IMR-90 (cell line): ENCODE results near the gene PRDM1. TPM values are rescaled to one million over a fixed set of nuclear protein-coding genes. Genes with fewer than 3 reads are reported as not detected.
A peak's percentile ranks its signal among the peaks of the same experiment; 100 is the strongest.

Experiments
- ATAC-seq: fragments of 200-7000 bp; cut with Tn5 transposase; 2 replicates; pipeline ENCODE4 v1.9.1; 2020; ENCODE audit warnings: low read depth, mild to moderate bottlenecking, moderate library complexity
- BruUV-seq: library from RNA; stranded (reverse); fragments of 400-500 nt; replicated peaks from 2 replicates; lab custom pipeline; 2021; lab: Mats Ljungman, UMichigan
- CTCF ChIA-PET: fragments of 300-600 bp; formaldehyde crosslinking; extraction: SDS; loops from one replicate; lab custom pipeline; 2021; ENCODE audit warnings: antibody characterized with exemption; lab: Yijun Ruan, JAX
- POLR2A ChIA-PET: fragments of 300-600 bp; sonication (Branson Sonifier 250); formaldehyde crosslinking; loops from one replicate; lab custom pipeline; 2022; ENCODE audit warnings: antibody characterized with exemption; ENCODE audit not compliant: unreplicated experiment; lab: Charles Lee
- DNase-seq: peaks from one replicate; pipeline ENCODE4 v3.0.0; 2013
- H2AFZ ChIP-seq: replicated peaks from 2 replicates; pipeline ENCODE3; 2013; ENCODE audit warnings: low read length, mild to moderate bottlenecking; ENCODE audit not compliant: poor library complexity
- H2AK5ac ChIP-seq: 2 replicates; pipeline ENCODE4 v1.6.1; 2013; ENCODE audit warnings: low read depth, low read length, inconsistent platforms
- H2AK9ac ChIP-seq: replicated peaks from 2 replicates; pipeline ENCODE3; 2013; ENCODE audit warnings: mild to moderate bottlenecking, low read depth, low read length, moderate library complexity; ENCODE audit not compliant: poor library complexity
- H2BK120ac ChIP-seq: 2 replicates; pipeline ENCODE4 v1.6.1; 2013; ENCODE audit warnings: low read depth, low read length, inconsistent platforms
- H2BK15ac ChIP-seq: 3 replicates; pipeline ENCODE4 v1.6.1; 2013; ENCODE audit warnings: low read depth, low read length, inconsistent platforms
- H2BK20ac ChIP-seq: 2 replicates; pipeline ENCODE4 v1.6.1; 2013; ENCODE audit warnings: low read depth, mild to moderate bottlenecking, inconsistent platforms, low read length, moderate library complexity
- H2BK5ac ChIP-seq: 2 replicates; pipeline ENCODE4 v1.6.1; 2013; ENCODE audit warnings: mild to moderate bottlenecking, low read depth, low read length, inconsistent platforms; ENCODE audit not compliant: poor library complexity, severe bottlenecking
- H3K14ac ChIP-seq: replicated peaks from 2 replicates; pipeline ENCODE4 v1.6.1; 2013; ENCODE audit warnings: low read depth, low read length, inconsistent platforms
- H3K18ac ChIP-seq: 2 replicates; pipeline ENCODE4 v1.6.1; 2013; ENCODE audit warnings: low read depth, low read length, control low read depth
- H3K23ac ChIP-seq: 2 replicates; pipeline ENCODE4 v1.6.1; 2013; ENCODE audit warnings: low read depth, low read length, inconsistent platforms
- H3K27ac ChIP-seq: 2 replicates; pipeline ENCODE4 v1.5.1; 2013; ENCODE audit warnings: mild to moderate bottlenecking, control low read depth, low read length; ENCODE audit not compliant: insufficient read depth
- H3K27me3 ChIP-seq: 2 replicates; pipeline ENCODE4 v1.6.1; 2013; ENCODE audit warnings: low read length; ENCODE audit not compliant: control insufficient read depth, insufficient read depth
- H3K36me3 ChIP-seq: 2 replicates; pipeline ENCODE4 v1.6.1; 2013; ENCODE audit warnings: low read length, mixed read lengths; ENCODE audit not compliant: control insufficient read depth, insufficient read depth
- H3K4ac ChIP-seq: 2 replicates; pipeline ENCODE4 v1.6.1; 2013; ENCODE audit warnings: low read depth, low read length, inconsistent platforms
- H3K4me1 ChIP-seq: 2 replicates; pipeline ENCODE4 v1.6.1; 2013; ENCODE audit warnings: low read length, mixed read lengths; ENCODE audit not compliant: control insufficient read depth, insufficient read depth
- H3K4me2 ChIP-seq: 2 replicates; pipeline ENCODE4 v1.6.1; 2013; ENCODE audit warnings: low read depth, mild to moderate bottlenecking, control low read depth, low read length, moderate library complexity
- H3K4me3 ChIP-seq: 2 replicates; pipeline ENCODE4 v1.5.1; 2013; ENCODE audit warnings: low read depth, mild to moderate bottlenecking, control low read depth, low read length, moderate library complexity; ENCODE audit not compliant: insufficient read depth
- H3K56ac ChIP-seq: 2 replicates; pipeline ENCODE4 v1.6.1; 2013; ENCODE audit warnings: low read length, inconsistent platforms; ENCODE audit not compliant: insufficient read depth; ENCODE audit errors: extremely low read depth
- H3K79me1 ChIP-seq, 2 experiments: 2 replicates each; pipeline ENCODE4 v1.6.1; 2013; ENCODE audit warnings: low read length in 2 of 2, inconsistent platforms in 1 of 2, low read depth in 1 of 2
- H3K9ac ChIP-seq: 2 replicates; pipeline ENCODE4 v1.6.1; 2013; ENCODE audit warnings: low read depth, low read length, control low read depth
- H3K9me1 ChIP-seq: 2 replicates; pipeline ENCODE4 v1.6.1; 2013; ENCODE audit warnings: low read length, inconsistent platforms; ENCODE audit not compliant: insufficient read depth
- H3K9me3 ChIP-seq: 2 replicates; pipeline ENCODE4 v1.6.1; 2013; ENCODE audit warnings: low read length; ENCODE audit not compliant: control insufficient read depth, insufficient read depth
- H4K20me1 ChIP-seq: 2 replicates; pipeline ENCODE4 v1.6.1; 2013; ENCODE audit warnings: low read length, inconsistent platforms; ENCODE audit not compliant: insufficient read depth
- H4K5ac ChIP-seq: 2 replicates; pipeline ENCODE4 v1.6.1; 2013; ENCODE audit warnings: mild to moderate bottlenecking, low read depth, low read length, control low read depth
- H4K8ac ChIP-seq, 2 experiments: 2 replicates each; pipeline ENCODE4 v1.6.1; 2013; ENCODE audit warnings: low read depth in 2 of 2, low read length in 2 of 2, control low read depth in 1 of 2, inconsistent platforms in 1 of 2
- H4K91ac ChIP-seq: 2 replicates; pipeline ENCODE4 v1.6.1; 2013; ENCODE audit warnings: low read depth, low read length, inconsistent platforms; ENCODE audit not compliant: insufficient read depth
- CHD1 ChIP-seq: IDR thresholded peaks from 2 replicates; pipeline ENCODE4 v1.6.1; 2012; ENCODE audit warnings: low read depth, low read length, improper control_type of control experiment
- FOS ChIP-seq: fragments of 150-350 bp; IDR thresholded peaks from 2 replicates; pipeline ENCODE4 v1.6.1; 2016; ENCODE audit warnings: low read depth, low read length
- MAFK ChIP-seq: IDR thresholded peaks from 2 replicates; pipeline ENCODE4 v1.6.1; 2012; ENCODE audit warnings: low read depth, low read length, improper control_type of control experiment
- MAZ ChIP-seq: IDR thresholded peaks from 2 replicates; pipeline ENCODE4 v1.6.1; 2012; ENCODE audit warnings: low read depth, mild to moderate bottlenecking, low read length, improper control_type of control experiment, moderate library complexity, borderline replicate concordance
- MXI1 ChIP-seq: IDR thresholded peaks from 2 replicates; pipeline ENCODE4 v1.6.1; 2012; ENCODE audit warnings: low read depth, mild to moderate bottlenecking, low read length, moderate library complexity, borderline replicate concordance
- NFE2L2 ChIP-seq: fragments of 150-350 bp; IDR thresholded peaks from 2 replicates; pipeline ENCODE4 v1.6.1; 2016; ENCODE audit warnings: low read depth, mild to moderate bottlenecking, low read length
- RCOR1 ChIP-seq: IDR thresholded peaks from 2 replicates; pipeline ENCODE4 v1.6.1; 2012; ENCODE audit warnings: mild to moderate bottlenecking, low read length, improper control_type of control experiment; ENCODE audit not compliant: insufficient replicate concordance
- RFX5 ChIP-seq: IDR thresholded peaks from 2 replicates; pipeline ENCODE4 v1.8.0; 2012; ENCODE audit warnings: low read depth, mild to moderate bottlenecking, low read length, moderate library complexity
- SMC3 ChIP-seq: fragments of 150-350 bp; IDR thresholded peaks from 2 replicates; pipeline ENCODE4 v1.6.1; 2016; ENCODE audit warnings: low read depth, mild to moderate bottlenecking, antibody characterized with exemption, low read length, moderate library complexity
- USF2 ChIP-seq: fragments of 150-350 bp; IDR thresholded peaks from 2 replicates; pipeline ENCODE4 v1.6.1; 2017; ENCODE audit warnings: mild to moderate bottlenecking, antibody characterized with exemption, low read length, low read depth
- WGBS, 2 experiments: methylation state at CpG; one replicate each; pipeline versions ENCODE4 v1.1.5 to v1.1.7; 2013; ENCODE audit warnings: missing lambda C conversion rate in 2 of 2; ENCODE audit not compliant: insufficient read length in 1 of 2; ENCODE audit errors: extremely low coverage in 2 of 2; 5-methylcytosine and 5-hydroxymethylcytosine counted together
- dilution Hi-C: fragments of 300-500 bp; cut with HindIII; formaldehyde crosslinking; loops from one replicate; pipeline ENCODE4 v1.14.3; 2018; ENCODE audit warnings: low sequenced_read_pairs; ENCODE audit not compliant: unreplicated experiment
- in situ Hi-C: fragments of 300-500 bp; cut with MboI; formaldehyde crosslinking; loops from 3 replicates; pipeline ENCODE4 v1.14.3; 2019; ENCODE audit warnings: low sequenced_read_pairs, inconsistent platforms, mixed read lengths
- intact Hi-C: fragments of 100-400 bp; cut with micrococcal nuclease; formaldehyde crosslinking; loops from 2 replicates; pipeline ENCODE4 v1.10.0; 2022
- polyA plus RNA-seq, 3 experiments: library from polyadenylated mRNA; depleted of rRNA; stranded (reverse); fragments of >200 nt; gene quantifications; 2 replicates each; pipeline ENCODE4 v1.2.3, GENCODE V29; 2012; ENCODE audit warnings: low replicate concordance in 1 of 3
- total RNA-seq: library from RNA; depleted of rRNA; stranded (reverse); fragments of >200 nt; gene quantifications from 2 replicates; pipeline ENCODE4 v1.2.3, GENCODE V29; 2012

The PRDM1 gene
- total and polyA plus RNA-seq, 2 of the 4 experiments (the other 2 are of a cell fraction): 2.3 to 3.0 TPM

- no peaks in the 10 kb centered on the region for H3K36me3 ChIP-seq
- no peaks in the 10 kb centered on the region for H3K79me1 ChIP-seq
- H2BK15ac ChIP-seq: peak overlapping the region; percentile 19; the same call in 1 of the 3 replicates
- DNase-seq (peak; percentile 38), ATAC-seq (peak; percentile 39; the same call in 1 of the 2 replicates)
- H3K4me1 ChIP-seq: peaks cover 4% of the 10 kb centered on the region; the same call in 1 of the 2 replicates
- peak overlapping the region; percentile 81; the same call in 1 of the 2 replicates for H2BK120ac ChIP-seq
- no peaks in the 10 kb centered on the region for H4K20me1 ChIP-seq
- no peaks in the 10 kb centered on the region for H3K27me3 ChIP-seq
- H2AK9ac ChIP-seq: peak overlapping the region; percentile 12
- 52% methylated on average over 2 of the region's 3 CpGs; no CpG with 5 or more reads in 1 of the 2 experiments for WGBS, 2 experiments
- H3K9me1 ChIP-seq: peaks cover 8% of the 10 kb centered on the region; the same call in 1 of the 2 replicates
- no peak overlapping the region for H3K4me2 ChIP-seq
- TF ChIP-seq FOS (no peak), RCOR1 (no peak), NFE2L2 (no peak), RFX5 (no peak), MAFK (no peak), MAZ (no peak), MXI1 (no peak), SMC3 (no peak), CHD1 (no peak), USF2 (no peak)
- peak overlapping the region; percentile 14; the same call in 1 of the 2 replicates for H4K91ac ChIP-seq
- H2BK20ac ChIP-seq: peak overlapping the region; percentile 83; the same call in 1 of the 2 replicates
- H2AK5ac ChIP-seq: peak overlapping the region; percentile 63; the same call in 1 of the 2 replicates
- H4K8ac ChIP-seq: peak overlapping the region in 1 of 2 experiments; percentile 71; a peak in 2 of 4 replicates
- no peak overlapping the region; the same call in 1 of the 2 replicates for H4K5ac ChIP-seq
- H3K27ac ChIP-seq: no peak overlapping the region
- peak overlapping the region; percentile 31 for H2BK5ac ChIP-seq
- H3K4me3 ChIP-seq: no peak overlapping the region
- peak overlapping the region; percentile 85 for H3K14ac ChIP-seq
- BruUV-seq: no TSS peak
- dilution Hi-C loops: no loop called here
- H3K4ac ChIP-seq: peak overlapping the region; percentile 85; the same call in 1 of the 2 replicates
- H3K23ac ChIP-seq: peak overlapping the region; percentile 48; the same call in 1 of the 2 replicates
- no peaks in the 10 kb centered on the region for H3K9me3 ChIP-seq
- no peak overlapping the region for H3K56ac ChIP-seq
- intact Hi-C loops: no loop called here
- CTCF ChIA-PET: interaction anchor here (1.0 kb wide), 1 partner anchor 16 kb away, joined by 3 read pairs; no protein-coding TSS in a partner anchor
- POLR2A ChIA-PET: interaction anchor here (0.6 kb wide), 1 partner anchor 350 kb away, joined by 5 read pairs; no protein-coding TSS in a partner anchor
- in situ Hi-C loops: no loop called here
- no peak overlapping the region; the same call in 1 of the 2 replicates for H3K18ac ChIP-seq
- peak overlapping the region; percentile 78 for H2AFZ ChIP-seq
- H3K9ac ChIP-seq: no peak overlapping the region
Measured at GRCh38 chr6:106064142-106064541, 22.0 kb upstream of the PRDM1 start.
